Medulla oblongata (tissue), 1 donor: Measurements from ENCODE around the gene DES.

ENCODE experiments used
- DNase-seq: peaks from one replicate; pipeline ENCODE4 v3.0.0-alpha.2; 2015; ENCODE audit errors: extremely low spot score

DES gene

GRCh38 chr2:219453671-219454590, 35.8 kb downstream of the DES start:
- DNase-seq = peak; percentile 73

- no peak for DNase-seq
Observed at GRCh38 chr2:219455581-219455980, 37.4 kb downstream of the DES start.

- no peak for DNase-seq
Observed at GRCh38 chr2:219457784-219458369, 39.7 kb downstream of the DES start.

- DNase-seq = no peak
Observed at GRCh38 chr2:219458996-219459395, 40.8 kb downstream of the DES start.

- peak; percentile 54 for DNase-seq
Observed at GRCh38 chr2:219459460-219460311, 41.5 kb downstream of the DES start.

GRCh38 chr2:219460424-219460926, 42.3 kb downstream of the DES start:
- peak; percentile 78 for DNase-seq

- peak; percentile 25 for DNase-seq
Observed at GRCh38 chr2:219461047-219461514, 42.9 kb downstream of the DES start.

- no peak for DNase-seq
Observed at GRCh38 chr2:219461669-219462068, 43.5 kb downstream of the DES start.

GRCh38 chr2:219462349-219462748, 44.2 kb downstream of the DES start:
- DNase-seq = no peak

GRCh38 chr2:219464286-219465032, 46.3 kb downstream of the DES start:
- no peak for DNase-seq

- DNase-seq = no peak
Observed at GRCh38 chr2:219465659-219466561, 47.7 kb downstream of the DES start.

- no peak for DNase-seq
Observed at GRCh38 chr2:219466816-219467735, 48.9 kb downstream of the DES start.

GRCh38 chr2:219467736-219468075, 49.5 kb downstream of the DES start:
- DNase-seq = no peak

- DNase-seq = no peak
Observed at GRCh38 chr2:219468410-219469185, 50.4 kb downstream of the DES start.

- DNase-seq = no peak
Observed at GRCh38 chr2:219469186-219469724, 51.1 kb downstream of the DES start.

GRCh38 chr2:219470429-219470828, 52.3 kb downstream of the DES start:
- DNase-seq = no peak

GRCh38 chr2:219471476-219472371, 53.5 kb downstream of the DES start:
- no peak for DNase-seq
